Lower leg skin (tissue), 3 donors: ENCODE data around the gene LMTK2.

Experiments
- CTCF ChIP-seq, 3 donors: fragments of 450-650 bp; IDR thresholded peaks; one replicate each; pipeline ENCODE4 v1.5.1; 2016; ENCODE audit warnings: antibody characterized with exemption in 3 of 3, mild to moderate bottlenecking in 3 of 3, moderate library complexity in 2 of 3
- POLR2A ChIP-seq, 2 donors: fragments of 450-650 bp; IDR thresholded peaks; one replicate each; pipeline ENCODE4 v1.6.1; 2016 to 2017; ENCODE audit warnings: antibody characterized with exemption in 2 of 2, mild to moderate bottlenecking in 1 of 2, moderate library complexity in 1 of 2

- no peak for TF ChIP-seq CTCF (IDR thresholded peaks at IDR 0.05)
- TF ChIP-seq POLR2A (IDR thresholded peaks at IDR 0.05), result no peak
Measured at GRCh38 chr7:98196706-98197605, 90.3 kb downstream of the LMTK2 start.
